Thyroid gland (tissue), 4 donors: ENCODE measurements around the gene HPDL.

ENCODE experiments used
- POLR2A ChIP-seq, 2 donors: fragments of 450-650 bp; IDR thresholded peaks; one replicate each; pipeline ENCODE4 v1.6.1; 2017; ENCODE audit warnings: antibody characterized with exemption in 2 of 2, mild to moderate bottlenecking in 2 of 2, moderate library complexity in 1 of 2
- TF ChIP-seq, protein P1 (sequence below), 6 experiments: fragments of 200-600 bp in 3 of 6; fragments of 450-650 bp in 3 of 6; sonication (generic) in 3 of 6; IDR thresholded peaks; one replicate each; pipeline ENCODE4 v1.5.1; 2016 to 2019; ENCODE audit warnings: antibody characterized with exemption in 6 of 6, mild to moderate bottlenecking in 2 of 6, inconsistent platforms in 1 of 6, moderate library complexity in 1 of 6

GRCh38 chr1:45321444-45321843, 5.3 kb upstream of the HPDL start:
- TF ChIP-seq, protein P1, sequence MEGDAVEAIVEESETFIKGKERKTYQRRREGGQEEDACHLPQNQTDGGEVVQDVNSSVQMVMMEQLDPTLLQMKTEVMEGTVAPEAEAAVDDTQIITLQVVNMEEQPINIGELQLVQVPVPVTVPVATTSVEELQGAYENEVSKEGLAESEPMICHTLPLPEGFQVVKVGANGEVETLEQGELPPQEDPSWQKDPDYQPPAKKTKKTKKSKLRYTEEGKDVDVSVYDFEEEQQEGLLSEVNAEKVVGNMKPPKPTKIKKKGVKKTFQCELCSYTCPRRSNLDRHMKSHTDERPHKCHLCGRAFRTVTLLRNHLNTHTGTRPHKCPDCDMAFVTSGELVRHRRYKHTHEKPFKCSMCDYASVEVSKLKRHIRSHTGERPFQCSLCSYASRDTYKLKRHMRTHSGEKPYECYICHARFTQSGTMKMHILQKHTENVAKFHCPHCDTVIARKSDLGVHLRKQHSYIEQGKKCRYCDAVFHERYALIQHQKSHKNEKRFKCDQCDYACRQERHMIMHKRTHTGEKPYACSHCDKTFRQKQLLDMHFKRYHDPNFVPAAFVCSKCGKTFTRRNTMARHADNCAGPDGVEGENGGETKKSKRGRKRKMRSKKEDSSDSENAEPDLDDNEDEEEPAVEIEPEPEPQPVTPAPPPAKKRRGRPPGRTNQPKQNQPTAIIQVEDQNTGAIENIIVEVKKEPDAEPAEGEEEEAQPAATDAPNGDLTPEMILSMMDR (IDR thresholded peaks at IDR 0.05) = no peak
- no peak for TF ChIP-seq POLR2A (IDR thresholded peaks at IDR 0.05)
